CD4-positive, alpha-beta T cell treated with Interleukin-15 for 4 hours (primary cell): Measurements from ENCODE around the gene OXCT2.

ENCODE experiments used
- DNase-seq: peaks from one replicate; pipeline ENCODE4 v3.0.0-alpha.2; 2020; ENCODE audit warnings: low spot score

OXCT2 gene

DNA sequence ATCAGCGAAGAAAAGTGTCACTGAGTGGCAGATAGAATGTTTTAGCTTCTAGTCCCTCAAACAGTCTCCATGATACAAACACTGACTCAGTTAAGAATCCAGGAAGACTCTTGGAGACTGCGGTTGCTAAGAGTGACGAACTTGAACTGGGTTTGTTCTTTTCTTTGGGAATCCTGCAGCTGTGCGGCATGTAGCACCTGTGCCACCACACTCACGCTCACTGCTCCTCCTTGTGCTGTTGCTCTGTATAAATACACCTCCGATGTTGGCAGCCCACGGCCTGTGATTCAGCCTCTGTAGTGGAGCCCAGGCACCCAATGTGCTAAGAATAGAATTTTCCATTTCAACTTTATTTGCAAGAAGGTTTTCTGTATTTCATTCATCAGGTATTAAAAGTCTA lies 38.0 kb downstream of the OXCT2 start:
- no peak for DNase-seq

DNA sequence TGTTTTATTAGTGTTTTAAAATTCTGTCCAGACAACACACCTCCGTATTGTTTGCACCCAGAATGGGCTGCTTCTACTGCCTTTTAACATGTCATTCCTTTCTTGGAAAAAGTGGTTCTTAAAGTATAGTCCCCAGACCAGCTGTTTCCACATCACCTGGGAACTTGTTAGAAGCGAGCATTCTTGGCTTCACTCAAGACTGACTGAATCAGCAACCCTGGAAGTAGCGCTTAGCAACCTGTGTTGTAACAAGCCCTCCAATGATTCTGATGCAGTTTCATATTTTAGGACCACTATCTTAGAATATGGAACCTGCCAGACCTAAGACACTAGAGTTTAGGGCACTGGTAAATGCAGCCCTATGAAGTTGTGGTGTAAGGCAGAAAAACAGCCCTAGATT lies 38.4 kb downstream of the OXCT2 start:
- no peak for DNase-seq

DNA sequence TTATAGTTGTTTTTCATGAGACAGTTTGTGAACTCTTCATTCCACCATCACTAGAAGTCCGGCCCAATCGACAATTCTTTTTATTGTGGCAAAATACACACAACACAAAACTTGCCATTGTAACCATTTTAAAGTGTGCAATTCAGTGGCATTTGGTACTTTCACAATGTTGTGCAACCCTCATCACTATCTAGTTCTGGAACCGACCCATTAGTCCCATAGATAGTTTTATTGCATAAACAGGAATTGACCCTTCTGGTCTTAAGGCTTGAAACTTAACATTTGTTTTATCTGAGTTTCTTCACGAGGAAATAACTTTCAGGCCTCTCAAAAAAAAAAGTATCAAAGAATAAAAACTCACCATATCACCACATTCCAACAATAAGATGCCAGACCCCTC lies 41.3 kb downstream of the OXCT2 start:
- no peak for DNase-seq

DNA sequence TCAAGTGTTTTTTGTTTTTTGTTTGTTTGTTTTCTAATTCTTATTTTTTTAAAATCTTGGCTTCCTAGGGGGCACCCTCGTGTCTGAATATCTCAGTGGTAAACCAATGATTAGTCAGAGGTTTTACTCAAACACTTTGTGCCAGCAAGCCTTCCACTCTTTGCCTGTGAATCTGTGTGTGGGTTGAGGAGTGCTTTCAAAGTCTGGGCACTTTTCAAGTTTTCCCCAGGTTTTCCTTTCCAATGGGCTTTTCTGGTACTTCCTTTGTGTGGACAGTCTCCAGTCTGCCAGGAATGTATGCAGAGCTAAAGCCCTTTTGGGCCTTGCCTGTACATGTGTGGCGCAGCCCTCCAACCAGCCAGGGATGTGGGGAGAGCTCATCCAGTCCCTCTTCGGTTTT lies 42.1 kb downstream of the OXCT2 start:
- no peak for DNase-seq

DNA sequence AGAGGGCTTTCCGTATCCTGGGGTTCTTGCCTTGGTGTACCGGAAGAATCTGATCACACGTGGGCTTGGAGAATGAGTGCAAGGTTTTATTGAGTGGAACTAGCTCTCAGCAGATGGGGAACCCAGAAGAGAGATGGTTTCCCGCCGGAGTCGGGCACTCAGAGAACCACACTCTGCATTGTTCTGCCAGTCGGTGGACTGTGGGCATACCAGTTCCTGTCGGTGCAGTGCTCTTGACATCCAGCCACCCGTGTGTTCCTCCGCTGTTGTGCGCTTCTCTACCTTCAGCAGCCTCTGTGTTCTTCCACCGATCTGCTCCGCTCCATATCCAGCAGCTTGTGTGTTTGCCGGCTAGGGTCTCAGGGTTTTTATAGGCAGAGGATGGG lies 43.2 kb downstream of the OXCT2 start:
- no peak for DNase-seq

- no peak for DNase-seq
Measured at GRCh38 chr1:39727221-39727931, 43.8 kb downstream of the OXCT2 start.

DNA sequence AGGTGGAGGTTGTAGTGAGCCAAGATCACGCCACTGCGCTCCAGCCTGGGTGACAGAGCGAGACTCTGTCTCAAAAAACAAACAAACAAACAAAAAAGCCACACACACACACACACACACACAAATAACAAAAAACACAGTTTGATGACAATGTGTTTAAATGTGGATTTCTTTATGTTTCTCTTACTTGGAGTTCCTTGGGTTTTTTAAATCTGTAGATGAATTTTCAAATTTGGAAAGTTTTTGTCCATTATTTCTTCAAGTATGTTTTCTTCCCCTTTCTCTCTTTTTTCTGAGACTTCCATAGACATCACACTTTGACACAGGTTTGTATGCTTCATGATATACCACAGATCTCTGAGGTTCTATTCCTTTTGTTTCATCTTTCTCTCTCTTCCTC lies 44.5 kb downstream of the OXCT2 start:
- DNase-seq = no peak

- no peak for DNase-seq
Measured at GRCh38 chr1:39722495-39722894, 48.7 kb downstream of the OXCT2 start.

- no peak for DNase-seq
Measured at GRCh38 chr1:39721664-39722063, 49.5 kb downstream of the OXCT2 start.

DNA sequence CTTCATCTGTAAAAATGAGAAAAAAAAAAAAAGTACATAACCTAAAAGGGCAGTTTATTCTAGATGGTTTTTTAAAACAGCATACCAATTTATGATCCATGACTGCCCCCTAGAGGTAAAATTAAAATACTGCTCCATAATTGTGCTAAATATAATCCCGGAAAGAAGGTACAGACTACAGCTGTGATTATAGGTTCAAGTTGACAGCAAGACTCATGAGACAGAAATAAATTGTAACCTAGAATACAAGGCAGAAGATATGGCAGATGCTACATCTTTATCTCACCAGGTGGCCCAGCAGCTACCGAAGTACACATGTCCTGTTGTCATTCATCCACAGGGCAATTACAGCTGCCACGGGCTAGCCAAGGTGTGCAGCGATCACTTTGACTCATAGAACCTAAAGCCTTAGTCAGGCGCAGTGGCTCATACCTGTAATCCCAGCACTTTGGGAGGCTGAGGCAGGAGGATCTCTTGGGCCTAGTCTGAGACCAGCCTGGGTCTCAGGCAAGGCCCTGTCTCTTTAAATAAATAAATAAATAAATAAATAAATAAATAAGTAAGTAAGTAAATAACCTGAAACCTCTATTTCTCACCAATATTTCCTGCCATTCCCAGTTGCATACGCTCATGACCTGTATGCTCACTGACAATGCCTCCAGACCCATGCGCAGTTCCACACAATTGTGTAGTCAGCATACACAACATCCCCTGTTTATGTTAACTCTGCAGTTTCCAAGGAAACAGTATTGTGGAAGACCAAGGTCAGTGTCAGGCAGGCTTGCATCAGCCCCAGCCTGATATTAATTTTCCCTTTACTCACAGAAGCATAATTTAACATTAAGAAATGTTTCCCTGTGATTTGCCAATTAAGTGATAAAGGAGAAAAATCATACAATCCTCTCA lies 50.8 kb downstream of the OXCT2 start:
- DNase-seq = peak; percentile 78
